GM12878 (cell line): ENCODE results near the gene TMEM181. TPM values are rescaled to one million over a fixed set of nuclear protein-coding genes. Genes with fewer than 3 reads are reported as not detected.

Source experiments
- ATAC-seq: fragments of 200-7000 bp; cut with Tn5 transposase; 3 replicates; pipeline ENCODE4 v1.9.1; 2020; ENCODE audit warnings: mild to moderate bottlenecking, moderate library complexity
- BruUV-seq: library from RNA; stranded (reverse); fragments of 400-500 nt; replicated peaks from 2 replicates; lab custom pipeline; 2021; lab: Mats Ljungman, UMichigan
- CTCF ChIA-PET: fragments of 300-600 bp; sonication (Branson Sonifier 250); formaldehyde crosslinking; extraction: SDS; loops from one replicate; lab custom pipeline; 2021; ENCODE audit warnings: inconsistent platforms; lab: Yijun Ruan, JAX
- POLR2A ChIA-PET: fragments of 350-600 bp; formaldehyde crosslinking; extraction: SDS; loops from one replicate; lab custom pipeline; 2021; ENCODE audit warnings: inconsistent platforms; lab: Charles Lee
- RAD21 ChIA-PET: fragments of 300-600 bp; sonication (Branson Sonifier 250); formaldehyde crosslinking; loops from one replicate; lab custom pipeline; 2023; ENCODE audit warnings: antibody characterized with exemption; ENCODE audit not compliant: unreplicated experiment; lab: Charles Lee
- SMC1A ChIA-PET: fragments of 300-600 bp; sonication (Branson Sonifier 250); formaldehyde crosslinking; loops from one replicate; lab custom pipeline; 2023; ENCODE audit not compliant: unreplicated experiment, uncharacterized antibody; lab: Charles Lee
- DNase-seq: peaks from one replicate; pipeline ENCODE4 v3.0.0-alpha.2; 2011; ENCODE audit warnings: low read depth, low spot score
- FAIRE-seq: peaks from 3 replicates; lab custom pipeline; 2011; peaks lifted over from hg19 to GRCh38; lab: Jason Lieb, UNC
- H2AFZ ChIP-seq: 2 replicates; pipeline ENCODE4 v1.6.0; 2011; ENCODE audit warnings: low read depth, low read length, control low read depth; ENCODE audit not compliant: control insufficient read depth
- H3K27ac ChIP-seq: 2 replicates; pipeline ENCODE4 v1.5.1; 2011; ENCODE audit warnings: control low read depth; ENCODE audit not compliant: control insufficient read depth, insufficient read depth
- H3K27me3 ChIP-seq, 2 experiments: replicated peaks in 1 of 2; 2 replicates each; pipeline versions ENCODE4 v1.6.0 to v1.6.1; 2011; ENCODE audit warnings: low read length in 1 of 2; ENCODE audit not compliant: control insufficient read depth in 2 of 2, insufficient read depth in 2 of 2
- H3K36me3 ChIP-seq, 2 experiments: 2 replicates each; pipeline ENCODE4 v1.5.1; 2011; ENCODE audit warnings: low read length in 1 of 2; ENCODE audit not compliant: control insufficient read depth in 2 of 2, insufficient read depth in 2 of 2
- H3K4me1 ChIP-seq: 2 replicates; pipeline ENCODE4 v1.6.1; 2011; ENCODE audit warnings: mild to moderate bottlenecking, low read length, moderate library complexity, mixed read lengths; ENCODE audit not compliant: control insufficient read depth, insufficient read depth
- H3K4me2 ChIP-seq: 2 replicates; pipeline ENCODE4 v1.6.0; 2011; ENCODE audit warnings: control low read depth; ENCODE audit not compliant: control insufficient read depth, insufficient read depth
- H3K4me3 ChIP-seq: fragments of 200-600 bp; sonication (generic); 2 replicates; pipeline ENCODE4 v1.5.1; 2016
- H3K79me2 ChIP-seq: 2 replicates; pipeline ENCODE4 v1.6.0; 2011; ENCODE audit warnings: low read length; ENCODE audit not compliant: control insufficient read depth, insufficient read depth
- H3K9ac ChIP-seq: 2 replicates; pipeline ENCODE4 v1.8.0; 2011; ENCODE audit warnings: low read length, control low read depth, mixed read lengths; ENCODE audit not compliant: control insufficient read depth, insufficient read depth
- H3K9me3 ChIP-seq: replicated peaks from 3 replicates; pipeline ENCODE4 v1.5.1; 2011; ENCODE audit warnings: mild to moderate bottlenecking, low read length; ENCODE audit not compliant: control insufficient read depth, insufficient read depth
- H4K20me1 ChIP-seq: 2 replicates; pipeline ENCODE4 v1.6.0; 2011; ENCODE audit not compliant: control insufficient read depth, insufficient read depth
- BHLHE40 ChIP-seq, 2 experiments: fragments of 450-650 bp in 1 of 2; IDR thresholded peaks; 2 replicates each; pipeline ENCODE4 v1.6.1; 2011 to 2017; ENCODE audit warnings: low read depth in 2 of 2, borderline replicate concordance in 1 of 2, improper control_type of control experiment in 1 of 2, low read length in 1 of 2, mild to moderate bottlenecking in 1 of 2
- MTA2 ChIP-seq: fragments of 450-650 bp; IDR thresholded peaks from 2 replicates; pipeline ENCODE4 v1.6.1; 2016; ENCODE audit warnings: low read depth, mild to moderate bottlenecking, moderate library complexity
- SMC3 ChIP-seq: IDR thresholded peaks from 2 replicates; pipeline ENCODE4 v1.6.1; 2011; ENCODE audit warnings: low read length, improper control_type of control experiment, borderline replicate concordance
- TCF3 ChIP-seq: IDR thresholded peaks from 2 replicates; pipeline ENCODE4 v1.6.1; 2012; ENCODE audit warnings: low read depth, mild to moderate bottlenecking, low read length, borderline replicate concordance; ENCODE audit not compliant: insufficient read depth
- YBX1 ChIP-seq: fragments of 450-650 bp; IDR thresholded peaks from 2 replicates; pipeline ENCODE4 v1.6.1; 2016; ENCODE audit warnings: antibody characterized with exemption
- ZZZ3 ChIP-seq: IDR thresholded peaks from 2 replicates; pipeline ENCODE4 v1.6.1; 2011; ENCODE audit warnings: low read depth; ENCODE audit not compliant: control insufficient read depth, insufficient read length
- WGBS: methylation state at CpG from one replicate; pipeline ENCODE4 v1.1.6; 2016; ENCODE audit warnings: low lambda C conversion rate; ENCODE audit not compliant: insufficient replicate concordance, insufficient coverage; ENCODE audit errors: missing lambda C conversion rate; 5-methylcytosine and 5-hydroxymethylcytosine counted together
- in situ Hi-C: fragments of 300-500 bp; cut with MboI; formaldehyde crosslinking; loops from 9 replicates; pipeline ENCODE4 v1.14.3; 2018; ENCODE audit warnings: mixed read lengths
- intact Hi-C: fragments of 100-400 bp; cut with micrococcal nuclease; formaldehyde crosslinking; loops from one replicate; pipeline ENCODE4 v1.14.2; 2022; ENCODE audit not compliant: unreplicated experiment
- polyA plus RNA-seq, 11 experiments: library from polyadenylated mRNA; depleted of rRNA in 4 of 11; unstranded in 6 of 11; stranded (reverse) in 5 of 11; fragments of >200 nt; fragmentation: Nextera tagmentation in 4 of 11; fragmentation: Illumina TruSeq in 1 of 11; extraction: Ambion mirVana in 4 of 11; extraction: Trizol in 1 of 11; gene quantifications; 1 replicate in 1 of 11; 2 replicates in 10 of 11; pipeline versions ENCODE4 v1.2.1 to v1.2.3, GENCODE V29; 2011 to 2016; ENCODE audit warnings: inconsistent platforms in 2 of 11, missing spikeins in 2 of 11, low read depth in 1 of 11
- total RNA-seq, 4 experiments: library from RNA; depleted of rRNA in 3 of 4; stranded (reverse); fragments of >200 nt in 3 of 4; fragmentation: Illumina TruSeq in 1 of 4; extraction: Trizol in 1 of 4; gene quantifications; 2 replicates each; pipeline versions ENCODE4 v1.2.1 to v1.2.3, GENCODE V29; 2013 to 2021
- TF ChIP-seq, protein P1 (sequence below): IDR thresholded peaks from 2 replicates; pipeline ENCODE4 v1.6.1; 2011; ENCODE audit warnings: low read depth, mild to moderate bottlenecking, low read length, moderate library complexity, borderline replicate concordance; ENCODE audit errors: extremely low read depth
- TF ChIP-seq, protein P2 (sequence below): IDR thresholded peaks from 2 replicates; pipeline ENCODE4 v1.6.1; 2011; ENCODE audit warnings: borderline replicate concordance, low read depth, mild to moderate bottlenecking, moderate library complexity, low read length; ENCODE audit not compliant: insufficient read depth, poor library complexity, severe bottlenecking
- TF ChIP-seq, protein P3 (sequence below): fragments of 450-650 bp; conservative IDR thresholded peaks from 2 replicates; pipeline ENCODE4 v1.6.1; 2017; ENCODE audit warnings: mild to moderate bottlenecking, moderate library complexity
- TF ChIP-seq, protein P4 (sequence below): fragments of 450-650 bp; IDR thresholded peaks from 2 replicates; pipeline ENCODE4 v1.6.1; 2017; ENCODE audit warnings: mild to moderate bottlenecking

Gene TMEM181
- total and polyA plus RNA-seq, 10 of the 15 experiments (the other 5 are each of a cell fraction or from before 2014, with no cell fraction given): 1.5 to 7.9 (median 5.2) TPM

DNA sequence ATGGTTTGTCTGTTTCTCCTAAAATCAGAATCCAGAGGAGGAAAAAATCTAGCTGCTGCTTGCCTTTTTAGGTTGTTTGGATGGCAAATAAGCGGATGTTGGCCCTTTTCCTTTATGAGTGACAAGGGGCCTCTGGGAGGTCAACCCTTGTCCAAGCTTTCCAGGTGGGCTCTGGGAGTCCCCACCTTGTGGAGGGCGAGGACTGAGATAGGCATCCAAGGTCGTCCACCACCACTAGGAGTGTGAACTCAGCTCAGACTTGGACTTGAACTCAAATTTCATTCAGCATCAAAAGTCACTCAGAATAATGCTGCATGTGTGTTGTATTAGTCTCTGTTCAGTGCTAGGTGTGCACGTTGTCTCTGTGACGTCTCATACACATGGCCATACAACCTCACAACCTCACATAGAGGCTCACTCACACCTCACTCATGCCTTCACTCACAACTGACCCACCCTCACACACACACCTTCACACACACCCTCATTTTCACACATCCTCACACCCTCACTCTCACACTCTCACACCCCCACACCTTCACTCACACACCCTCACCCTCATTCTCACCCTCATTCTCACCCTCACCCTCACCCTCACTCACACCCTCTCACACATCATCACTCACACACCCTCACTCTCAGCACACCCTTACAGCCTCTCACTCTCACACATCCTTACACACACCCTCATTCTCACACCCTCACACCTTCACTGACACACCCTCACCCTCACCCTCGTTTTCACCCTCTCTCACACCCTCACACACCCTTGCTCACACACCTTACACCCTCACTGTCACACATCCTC is 66.7 kb downstream of the TMEM181 start:
- intact Hi-C loops: no loop called here

More for the DNA sequence above, 66.7 kb downstream of the TMEM181 start:
- Histone ChIP-seq H3K27me3 (no peaks in the 10 kb centered on the region), H4K20me1 (no peaks in the 10 kb centered on the region), H3K36me3 (peaks cover 13 to 28% of the 10 kb centered on the region in 2 experiments), H3K9me3 (no peaks in the 10 kb centered on the region), H3K4me2 (no peak overlapping the region), H3K4me1 (no peaks in the 10 kb centered on the region; the same call in 1 of the 2 replicates), H3K9ac (no peak overlapping the region), H3K27ac (no peak overlapping the region), H3K4me3 (no peak overlapping the region), H2AFZ (no peak overlapping the region), H3K79me2 (no peaks in the 10 kb centered on the region)
- no peak for DNase-seq
- ChIA-PET SMC1A (no interaction called here), CTCF (interaction anchor here (1.2 to 1.6 kb wide), 2 partner anchors 24 to 405 kb away, joined by 3 to 4 read pairs; partner anchors contain the start of gene SYTL3), POLR2A (no interaction called here), RAD21 (no interaction called here)
- WGBS: 84% methylated on average over 6 of the region's 6 CpGs
- FAIRE-seq: no peak
- no peak for TF ChIP-seq YBX1
- no peak for TF ChIP-seq MTA2
- TF ChIP-seq BHLHE40 (IDR thresholded peaks at IDR 0.05; ENCODE audit: borderline replicate concordance in 1 of 2, low read depth in 2 of 2, low read length in 1 of 2): no peak
- TF ChIP-seq, protein P1, sequence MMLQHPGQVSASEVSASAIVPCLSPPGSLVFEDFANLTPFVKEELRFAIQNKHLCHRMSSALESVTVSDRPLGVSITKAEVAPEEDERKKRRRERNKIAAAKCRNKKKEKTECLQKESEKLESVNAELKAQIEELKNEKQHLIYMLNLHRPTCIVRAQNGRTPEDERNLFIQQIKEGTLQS: no peak
- no peak for TF ChIP-seq SMC3
- TF ChIP-seq, protein P2, sequence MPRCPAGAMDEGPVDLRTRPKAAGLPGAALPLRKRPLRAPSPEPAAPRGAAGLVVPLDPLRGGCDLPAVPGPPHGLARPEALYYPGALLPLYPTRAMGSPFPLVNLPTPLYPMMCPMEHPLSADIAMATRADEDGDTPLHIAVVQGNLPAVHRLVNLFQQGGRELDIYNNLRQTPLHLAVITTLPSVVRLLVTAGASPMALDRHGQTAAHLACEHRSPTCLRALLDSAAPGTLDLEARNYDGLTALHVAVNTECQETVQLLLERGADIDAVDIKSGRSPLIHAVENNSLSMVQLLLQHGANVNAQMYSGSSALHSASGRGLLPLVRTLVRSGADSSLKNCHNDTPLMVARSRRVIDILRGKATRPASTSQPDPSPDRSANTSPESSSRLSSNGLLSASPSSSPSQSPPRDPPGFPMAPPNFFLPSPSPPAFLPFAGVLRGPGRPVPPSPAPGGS: peak; percentile 79
- TF ChIP-seq TCF3: 0 out of 2 replicates have a peak, but pooled peaks have one; percentile 12
- no peak for TF ChIP-seq ZZZ3
- TF ChIP-seq, protein P3, sequence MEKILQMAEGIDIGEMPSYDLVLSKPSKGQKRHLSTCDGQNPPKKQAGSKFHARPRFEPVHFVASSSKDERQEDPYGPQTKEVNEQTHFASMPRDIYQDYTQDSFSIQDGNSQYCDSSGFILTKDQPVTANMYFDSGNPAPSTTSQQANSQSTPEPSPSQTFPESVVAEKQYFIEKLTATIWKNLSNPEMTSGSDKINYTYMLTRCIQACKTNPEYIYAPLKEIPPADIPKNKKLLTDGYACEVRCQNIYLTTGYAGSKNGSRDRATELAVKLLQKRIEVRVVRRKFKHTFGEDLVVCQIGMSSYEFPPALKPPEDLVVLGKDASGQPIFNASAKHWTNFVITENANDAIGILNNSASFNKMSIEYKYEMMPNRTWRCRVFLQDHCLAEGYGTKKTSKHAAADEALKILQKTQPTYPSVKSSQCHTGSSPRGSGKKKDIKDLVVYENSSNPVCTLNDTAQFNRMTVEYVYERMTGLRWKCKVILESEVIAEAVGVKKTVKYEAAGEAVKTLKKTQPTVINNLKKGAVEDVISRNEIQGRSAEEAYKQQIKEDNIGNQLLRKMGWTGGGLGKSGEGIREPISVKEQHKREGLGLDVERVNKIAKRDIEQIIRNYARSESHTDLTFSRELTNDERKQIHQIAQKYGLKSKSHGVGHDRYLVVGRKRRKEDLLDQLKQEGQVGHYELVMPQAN: no peak
- TF ChIP-seq, protein P4, sequence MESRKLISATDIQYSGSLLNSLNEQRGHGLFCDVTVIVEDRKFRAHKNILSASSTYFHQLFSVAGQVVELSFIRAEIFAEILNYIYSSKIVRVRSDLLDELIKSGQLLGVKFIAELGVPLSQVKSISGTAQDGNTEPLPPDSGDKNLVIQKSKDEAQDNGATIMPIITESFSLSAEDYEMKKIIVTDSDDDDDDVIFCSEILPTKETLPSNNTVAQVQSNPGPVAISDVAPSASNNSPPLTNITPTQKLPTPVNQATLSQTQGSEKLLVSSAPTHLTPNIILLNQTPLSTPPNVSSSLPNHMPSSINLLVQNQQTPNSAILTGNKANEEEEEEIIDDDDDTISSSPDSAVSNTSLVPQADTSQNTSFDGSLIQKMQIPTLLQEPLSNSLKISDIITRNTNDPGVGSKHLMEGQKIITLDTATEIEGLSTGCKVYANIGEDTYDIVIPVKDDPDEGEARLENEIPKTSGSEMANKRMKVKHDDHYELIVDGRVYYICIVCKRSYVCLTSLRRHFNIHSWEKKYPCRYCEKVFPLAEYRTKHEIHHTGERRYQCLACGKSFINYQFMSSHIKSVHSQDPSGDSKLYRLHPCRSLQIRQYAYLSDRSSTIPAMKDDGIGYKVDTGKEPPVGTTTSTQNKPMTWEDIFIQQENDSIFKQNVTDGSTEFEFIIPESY: no peak
- in situ Hi-C loops: no loop called here
- BruUV-seq: no TSS peak
- no peak for ATAC-seq
